OCI-LY1 (cell line): ENCODE data around the gene ERAS.

Experiments
- CTCF ChIP-seq: fragments of 200-600 bp; sonication (generic), shearing (Covaris generic); IDR thresholded peaks from 2 replicates; pipeline ENCODE4 v1.5.1; 2017; ENCODE audit warnings: mild to moderate bottlenecking, antibody characterized with exemption, low read length, moderate library complexity, mixed read lengths
- EZH2 ChIP-seq: fragments of 200-600 bp; sonication (generic), shearing (Covaris generic); IDR thresholded peaks from 2 replicates; pipeline ENCODE4 v1.8.0; 2017; ENCODE audit warnings: borderline replicate concordance, mixed run types, mild to moderate bottlenecking, antibody characterized with exemption, low read length, moderate library complexity, mixed read lengths

GRCh38 chrX:48816014-48816810, 10.1 kb upstream of the ERAS start:
- no peak for TF ChIP-seq CTCF
- no peak for TF ChIP-seq EZH2
